GM23248 (cell line): ENCODE results near the gene TSPAN9. TPM values are rescaled to one million over a fixed set of nuclear protein-coding genes. Genes with fewer than 3 reads are reported as not detected.

Experiments
- DNase-seq: peaks from one replicate; pipeline ENCODE4 v3.0.0-alpha.2; 2015
- H2AFZ ChIP-seq: fragments of 200-600 bp; sonication (generic); 2 replicates; pipeline ENCODE4 v1.6.1; 2016; ENCODE audit warnings: antibody characterized with exemption
- H3F3A ChIP-seq: fragments of 200-600 bp; sonication (generic); 2 replicates; pipeline ENCODE4 v1.6.1; 2016; ENCODE audit warnings: mild to moderate bottlenecking, antibody characterized with exemption, mixed run types; ENCODE audit not compliant: insufficient read depth
- H3K27ac ChIP-seq: fragments of 200-600 bp; sonication (generic); 2 replicates; pipeline ENCODE4 v1.5.1; 2016; ENCODE audit warnings: mild to moderate bottlenecking
- H3K27me3 ChIP-seq: fragments of 200-600 bp; sonication (generic); replicated peaks from 2 replicates; pipeline ENCODE4 v1.6.1; 2016; ENCODE audit warnings: mild to moderate bottlenecking; ENCODE audit not compliant: insufficient read depth
- H3K36me3 ChIP-seq: fragments of 200-600 bp; sonication (generic); 2 replicates; pipeline ENCODE4 v1.6.1; 2016; ENCODE audit warnings: low read depth, mild to moderate bottlenecking
- H3K4me1 ChIP-seq: fragments of 200-600 bp; sonication (generic); 2 replicates; pipeline ENCODE4 v1.6.1; 2016; ENCODE audit warnings: mild to moderate bottlenecking; ENCODE audit not compliant: insufficient read depth
- H3K4me2 ChIP-seq: fragments of 200-600 bp; sonication (generic); one replicate; pipeline ENCODE4 v1.6.1; 2016; ENCODE audit warnings: mild to moderate bottlenecking; ENCODE audit not compliant: unreplicated experiment
- H3K4me3 ChIP-seq: fragments of 200-600 bp; sonication (generic); 2 replicates; pipeline ENCODE4 v1.5.1; 2016; ENCODE audit warnings: mild to moderate bottlenecking
- H3K79me2 ChIP-seq: fragments of 200-600 bp; sonication (generic); 2 replicates; pipeline ENCODE4 v1.6.1; 2016; ENCODE audit warnings: mild to moderate bottlenecking; ENCODE audit not compliant: insufficient read depth
- H3K9ac ChIP-seq: fragments of 200-600 bp; sonication (generic); 2 replicates; pipeline ENCODE4 v1.6.1; 2016; ENCODE audit warnings: mild to moderate bottlenecking
- H3K9me2 ChIP-seq: fragments of 200-600 bp; sonication (generic); 2 replicates; pipeline ENCODE4 v1.6.1; 2016; ENCODE audit warnings: mixed run types, mild to moderate bottlenecking, moderate library complexity; ENCODE audit not compliant: insufficient read depth
- H3K9me3 ChIP-seq: fragments of 200-600 bp; sonication (generic); one replicate; pipeline ENCODE4 v1.6.1; 2017; ENCODE audit warnings: low read depth
- H4K20me1 ChIP-seq: fragments of 200-600 bp; sonication (generic); 2 replicates; pipeline ENCODE4 v1.6.0; 2016; ENCODE audit not compliant: insufficient read depth
- EZH2 ChIP-seq: fragments of 200-600 bp; sonication (generic); IDR thresholded peaks from 2 replicates; pipeline ENCODE4 v1.6.1; 2018; ENCODE audit warnings: antibody characterized with exemption, mild to moderate bottlenecking; ENCODE audit not compliant: insufficient read depth, poor library complexity, severe bottlenecking
- EZH2phosphoT487 ChIP-seq: fragments of 200-600 bp; sonication (generic); IDR thresholded peaks from 2 replicates; pipeline ENCODE4 v1.6.1; 2018; ENCODE audit warnings: antibody characterized with exemption, moderate library complexity, mild to moderate bottlenecking, low read depth; ENCODE audit not compliant: insufficient read depth
- WGBS, 2 experiments: methylation state at CpG; one replicate each; pipeline ENCODE4 v1.1.6; 2015 to 2017; ENCODE audit warnings: low lambda C conversion rate in 2 of 2, low coverage in 1 of 2; ENCODE audit errors: missing lambda C conversion rate in 2 of 2; 5-methylcytosine and 5-hydroxymethylcytosine counted together
- in situ Hi-C: fragments of 300-500 bp; cut with MboI; formaldehyde crosslinking; loops from 2 replicates; pipeline ENCODE4 v1.15.0; 2020
- polyA plus RNA-seq: library from polyadenylated mRNA; unstranded; fragments of >200 nt; fragmentation: Nextera tagmentation; extraction: Ambion mirVana; gene quantifications from 2 replicates; pipeline ENCODE4 v1.2.1, GENCODE V29; 2016
- total RNA-seq: library from RNA; depleted of rRNA; stranded (reverse); fragments of >200 nt; shearing (Covaris generic); gene quantifications from 2 replicates; pipeline ENCODE4 v1.2.3, GENCODE V29; 2014

The TSPAN9 gene
- total and polyA plus RNA-seq, 2 experiments from 2014 or later: 9.5 to 14.4 TPM

DNA sequence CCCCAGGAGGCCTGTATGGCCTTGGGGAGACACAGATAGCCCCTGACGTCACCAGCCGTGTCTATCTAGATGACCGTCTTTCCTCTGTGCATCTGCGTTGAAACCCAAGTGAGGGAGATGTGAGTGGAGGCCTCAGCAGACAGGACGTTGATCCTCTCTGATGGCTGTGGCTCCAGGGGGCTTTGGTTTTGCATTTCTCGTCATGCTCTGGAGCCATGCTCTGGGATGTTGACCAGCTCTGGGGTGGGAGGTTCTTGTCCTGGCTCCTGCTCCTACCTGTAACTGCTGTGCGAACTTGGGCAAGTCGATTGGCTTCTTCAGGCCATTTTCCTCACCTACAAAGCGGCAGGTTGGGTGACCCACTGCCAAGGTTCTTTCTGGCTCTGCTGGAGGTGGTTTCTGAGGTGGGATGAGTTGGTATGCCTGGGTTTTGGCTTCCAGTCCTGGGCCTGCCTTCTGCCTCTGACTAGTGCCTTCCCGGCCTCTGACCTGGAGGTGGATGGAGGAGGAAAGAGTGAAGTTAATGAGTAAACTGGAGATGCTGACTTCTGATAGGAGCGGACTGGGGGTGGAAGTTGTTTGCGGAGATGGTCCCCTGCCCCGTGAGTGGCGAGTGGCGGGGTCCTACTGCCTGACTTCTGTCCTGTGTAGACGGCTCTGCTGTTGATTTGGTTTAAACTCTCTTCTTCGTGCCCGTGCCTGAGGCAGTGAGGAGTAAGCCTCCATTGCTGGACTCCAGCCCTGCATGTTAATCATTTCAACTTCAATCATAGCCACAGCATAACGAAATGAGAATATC, 8.4 kb downstream of the TSPAN9 start:
- no peak overlapping the region for H3K27ac ChIP-seq
- no peak overlapping the region for H3K4me2 ChIP-seq
- no peaks in the 10 kb centered on the region for H3K27me3 ChIP-seq
- in situ Hi-C loops: no loop called here
- no peaks in the 10 kb centered on the region for H3K9me3 ChIP-seq
- no peaks in the 10 kb centered on the region for H3K9me2 ChIP-seq
- WGBS, 2 experiments: 85 to 86% methylated on average over 18 to 19 of the region's 19 CpGs
- no peak overlapping the region for H3K9ac ChIP-seq
- no peak for TF ChIP-seq EZH2
- TF ChIP-seq EZH2phosphoT487: no peak
- H3F3A ChIP-seq: no peaks in the 10 kb centered on the region
- H3K4me3 ChIP-seq: no peak overlapping the region
- no peak for DNase-seq
- no peaks in the 10 kb centered on the region for H4K20me1 ChIP-seq
- H3K36me3 ChIP-seq: no peaks in the 10 kb centered on the region
- H2AFZ ChIP-seq: no peak overlapping the region
- no peaks in the 10 kb centered on the region for H3K4me1 ChIP-seq
- no peaks in the 10 kb centered on the region for H3K79me2 ChIP-seq

DNA sequence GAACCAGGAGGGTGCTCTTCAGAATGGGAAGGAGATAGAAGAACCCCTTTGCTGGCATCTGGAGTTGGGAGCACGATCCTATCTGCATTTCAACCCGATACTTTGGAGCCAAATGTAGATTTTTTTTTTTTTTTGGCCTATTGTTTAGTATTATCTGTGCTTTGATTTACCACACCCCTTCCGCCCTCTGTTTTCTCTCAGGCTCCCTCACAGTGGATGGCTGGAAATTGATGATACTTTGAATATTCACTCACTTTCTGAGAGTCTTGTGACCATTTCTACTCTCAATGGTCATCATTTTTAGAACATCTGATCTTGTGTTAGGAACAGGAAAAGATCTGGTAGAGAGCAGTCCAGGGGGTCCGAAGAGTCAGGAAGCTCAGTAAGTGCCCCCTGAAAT, 9.0 kb downstream of the TSPAN9 start:
- in situ Hi-C loops: no loop called here
- Histone ChIP-seq H3K4me2 (no peak overlapping the region), H3K9me2 (no peaks in the 10 kb centered on the region), H3K79me2 (no peaks in the 10 kb centered on the region), H3F3A (no peaks in the 10 kb centered on the region), H3K9ac (no peak overlapping the region), H3K4me1 (no peaks in the 10 kb centered on the region), H3K36me3 (no peaks in the 10 kb centered on the region), H3K27me3 (no peaks in the 10 kb centered on the region), H2AFZ (no peak overlapping the region), H3K9me3 (no peaks in the 10 kb centered on the region), H3K4me3 (no peak overlapping the region), H4K20me1 (no peaks in the 10 kb centered on the region), H3K27ac (no peak overlapping the region)
- TF ChIP-seq EZH2phosphoT487: no peak
- TF ChIP-seq EZH2: no peak
- WGBS, 2 experiments: 84 to 86% methylated on average over 4 of the region's 4 CpGs
- DNase-seq: no peak

DNA sequence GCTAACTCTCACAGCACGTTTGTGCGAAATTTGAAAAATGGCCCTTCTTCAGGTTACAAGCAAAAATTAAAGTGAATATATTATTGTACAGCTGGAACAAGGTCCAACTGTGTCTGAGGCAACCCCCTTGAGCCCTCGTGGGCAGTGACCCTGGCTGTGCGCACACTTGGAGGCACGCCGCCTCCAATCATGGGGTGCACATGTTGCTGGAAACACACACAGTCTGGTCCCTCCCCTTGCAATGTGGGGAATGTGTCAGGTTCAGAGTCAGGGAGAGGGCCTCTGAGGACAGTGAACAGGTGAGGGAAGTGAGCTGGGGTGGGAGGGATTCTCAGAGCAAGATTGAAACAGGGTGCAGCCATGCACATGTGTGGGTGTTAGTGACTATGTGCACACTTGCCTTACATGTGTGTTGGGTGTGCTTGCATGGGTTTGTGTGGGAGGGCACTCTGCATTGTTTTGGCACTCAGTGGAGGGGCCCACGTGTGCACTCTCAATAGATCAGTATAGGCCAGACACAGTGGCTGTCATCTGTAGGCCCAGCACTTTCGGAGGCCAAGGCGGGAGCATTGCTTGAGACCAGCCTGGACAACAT, 9.6 kb downstream of the TSPAN9 start:
- Histone ChIP-seq H3K4me2 (no peak overlapping the region), H3K36me3 (no peaks in the 10 kb centered on the region), H3K9me3 (no peaks in the 10 kb centered on the region), H3K9me2 (no peaks in the 10 kb centered on the region), H3K4me3 (no peak overlapping the region), H3K27me3 (no peaks in the 10 kb centered on the region), H3K9ac (no peak overlapping the region), H3K79me2 (no peaks in the 10 kb centered on the region), H3K4me1 (no peaks in the 10 kb centered on the region), H4K20me1 (no peaks in the 10 kb centered on the region), H3F3A (no peaks in the 10 kb centered on the region), H3K27ac (no peak overlapping the region), H2AFZ (no peak overlapping the region)
- 90 to 92% methylated on average over 9 of the region's 9 CpGs for WGBS, 2 experiments
- no peak for DNase-seq
- in situ Hi-C loops: no loop called here
- no peak for TF ChIP-seq EZH2
- TF ChIP-seq EZH2phosphoT487: no peak

DNA sequence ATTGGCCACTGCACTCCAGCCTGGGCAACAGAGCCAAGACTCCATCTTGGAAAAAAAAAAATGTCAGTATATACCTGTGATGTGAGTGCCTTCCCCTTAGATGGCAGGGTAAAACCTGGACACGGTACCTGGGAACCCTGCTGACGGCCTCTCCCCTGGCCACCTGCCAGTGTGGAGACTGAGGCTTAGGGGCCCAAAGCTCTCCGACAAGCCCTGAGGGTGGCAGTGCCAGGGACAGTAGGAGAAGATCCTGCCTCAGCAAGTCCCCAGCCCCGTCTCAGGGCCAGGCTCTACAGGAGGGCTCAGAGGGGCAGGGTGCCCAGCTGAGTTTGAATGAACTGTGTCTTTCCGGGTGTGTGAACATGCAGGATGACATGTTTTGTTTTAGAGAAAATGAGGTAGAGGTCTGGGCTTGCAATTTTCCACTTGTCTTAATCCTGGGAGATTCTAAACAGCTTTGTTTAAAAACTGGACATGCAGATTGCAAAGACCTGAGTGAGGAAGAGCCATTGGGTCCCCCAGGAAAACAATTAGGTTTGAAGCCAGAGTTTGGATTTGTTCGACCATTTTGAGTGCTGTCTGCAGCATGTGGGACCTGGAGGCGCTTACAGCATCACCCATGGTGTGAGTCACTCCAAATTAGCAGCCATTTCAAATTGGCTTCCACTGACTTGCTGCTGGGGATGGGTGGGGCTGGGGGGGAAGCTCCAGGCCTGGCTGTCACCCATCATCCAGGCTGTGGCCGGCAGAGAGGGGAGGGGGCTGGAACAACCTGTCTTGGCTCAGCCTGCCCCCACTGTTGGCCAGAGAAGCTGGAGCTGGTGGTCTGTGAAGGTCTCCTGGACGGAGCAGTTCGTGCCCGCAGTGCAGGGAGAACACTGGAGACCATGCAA, 10.8 kb downstream of the TSPAN9 start:
- no peaks in the 10 kb centered on the region for H3K79me2 ChIP-seq
- peak; percentile 42 for DNase-seq
- H3K4me2 ChIP-seq: no peak overlapping the region
- H2AFZ ChIP-seq: no peak overlapping the region
- in situ Hi-C loops: no loop called here
- no peak overlapping the region for H3K9ac ChIP-seq
- H3F3A ChIP-seq: no peaks in the 10 kb centered on the region
- H4K20me1 ChIP-seq: no peaks in the 10 kb centered on the region
- no peak overlapping the region for H3K4me3 ChIP-seq
- TF ChIP-seq EZH2phosphoT487 (no peak), EZH2 (no peak)
- H3K9me3 ChIP-seq: no peaks in the 10 kb centered on the region
- no peaks in the 10 kb centered on the region for H3K9me2 ChIP-seq
- 71 to 75% methylated on average over 11 of the region's 11 CpGs for WGBS, 2 experiments
- H3K27me3 ChIP-seq: no peaks in the 10 kb centered on the region
- no peak overlapping the region for H3K27ac ChIP-seq
- no peaks in the 10 kb centered on the region for H3K4me1 ChIP-seq
- no peaks in the 10 kb centered on the region for H3K36me3 ChIP-seq
